Activated CD8-positive, alpha-beta memory T cell treated with anti-CD3 and anti-CD28 coated beads, Interleukin-2, amount 50 U/mL, for 24 hours (primary cell): ENCODE results near the gene CCDC14.
"Not testable (repeated sequence)": the region's sequence is repeated elsewhere in the genome, so short reads cannot be mapped to it uniquely, and the experiment has no call there.

ENCODE experiments used
- DNase-seq: peaks from one replicate; pipeline ENCODE4 v3.0.0-alpha.2; 2020; ENCODE audit errors: extremely low read depth

CCDC14 gene

DNA sequence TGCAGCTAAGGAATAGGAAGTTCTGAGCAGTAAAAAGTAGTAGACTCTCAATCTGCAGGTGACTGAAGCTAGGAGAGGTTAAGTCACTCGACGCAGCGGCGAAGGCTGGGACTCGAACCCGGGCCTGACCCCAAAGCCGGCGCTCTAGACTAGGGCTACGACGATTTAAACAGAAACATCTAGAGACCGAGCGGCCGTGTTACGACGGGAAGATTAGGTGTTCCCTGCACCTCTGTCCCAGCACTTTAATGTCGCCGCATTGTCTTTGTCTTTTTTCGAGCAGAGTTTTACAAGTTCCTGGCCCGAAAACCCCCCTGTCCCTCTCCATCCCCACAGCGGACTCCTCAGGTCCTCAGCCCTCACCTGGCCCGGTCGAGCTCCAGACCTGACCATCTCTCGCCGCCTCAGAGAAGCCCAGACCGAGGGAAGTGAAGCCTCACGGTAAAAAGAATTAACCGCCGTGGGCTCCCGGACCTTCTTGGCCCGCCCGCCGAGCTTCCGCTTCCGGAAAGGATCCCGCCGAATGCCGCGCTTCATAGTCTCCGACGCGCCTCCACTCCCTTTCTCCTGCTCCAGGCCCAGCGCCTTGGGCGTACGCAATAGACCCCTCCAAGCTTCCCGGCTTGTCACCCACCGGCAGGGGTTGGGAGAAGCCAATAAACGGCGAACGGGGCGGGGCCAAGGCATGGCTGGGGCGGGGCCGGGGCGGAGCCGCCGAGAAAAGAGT lies at the start of gene CCDC14:
TSS of gene CCDC14 (minus strand) at position 449 of the 727 bp plus-strand sequence. CDS start at position 393, 56 bp downstream.
- DNase-seq: peak; percentile 67

- not testable (repeated sequence) for DNase-seq
These were observed 47.3 kb upstream of the CCDC14 start for GRCh38 chr3:124008321-124008720.

DNA sequence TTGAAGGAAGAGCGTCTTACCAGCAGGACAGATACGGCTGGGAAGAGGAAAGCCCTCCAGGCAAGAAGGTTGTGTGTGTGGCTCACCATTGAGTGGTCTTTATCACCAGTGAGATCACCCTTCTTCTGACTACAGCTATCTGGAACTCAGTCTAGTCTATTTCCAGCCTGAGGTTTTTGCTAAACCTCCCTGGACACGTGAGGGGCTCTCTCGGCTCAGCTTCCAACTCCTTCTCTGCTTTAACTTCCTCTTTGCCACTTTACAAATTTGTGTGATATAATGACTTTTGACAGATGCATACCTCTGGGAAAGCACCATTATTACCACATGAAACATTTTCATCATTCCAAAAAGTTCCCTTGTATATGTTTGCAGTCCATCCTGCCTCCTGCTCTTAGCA lies 46.2 kb upstream of the CCDC14 start:
- no peak for DNase-seq

- DNase-seq: not testable (repeated sequence)
These were observed 41.5 kb upstream of the CCDC14 start for GRCh38 chr3:124002405-124003079.

- DNase-seq: not testable (repeated sequence)
These were observed 40.3 kb upstream of the CCDC14 start for GRCh38 chr3:124001366-124001765.

DNA sequence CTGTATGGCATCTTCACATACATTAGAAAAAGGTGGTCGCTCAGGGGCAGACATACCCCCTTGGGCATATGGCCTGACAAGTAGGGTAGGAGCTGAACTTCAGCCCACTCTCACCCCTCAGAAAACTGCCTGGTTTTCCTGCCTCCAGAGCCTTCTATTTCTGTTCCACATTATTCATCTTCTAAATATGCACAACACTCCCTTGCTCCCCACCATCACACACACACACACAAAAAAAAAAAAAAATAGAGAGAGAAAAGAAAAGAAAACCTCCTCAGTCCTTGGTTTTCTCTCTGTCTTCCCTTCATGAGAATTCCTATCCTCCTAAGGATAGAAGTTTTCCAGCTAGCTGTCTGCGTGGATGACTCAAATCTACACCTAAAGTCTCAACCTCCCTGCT lies 36.5 kb upstream of the CCDC14 start:
- no peak for DNase-seq

GRCh38 chr3:123993818-123994217 lies 32.8 kb upstream of the CCDC14 start:
- no peak for DNase-seq

DNA sequence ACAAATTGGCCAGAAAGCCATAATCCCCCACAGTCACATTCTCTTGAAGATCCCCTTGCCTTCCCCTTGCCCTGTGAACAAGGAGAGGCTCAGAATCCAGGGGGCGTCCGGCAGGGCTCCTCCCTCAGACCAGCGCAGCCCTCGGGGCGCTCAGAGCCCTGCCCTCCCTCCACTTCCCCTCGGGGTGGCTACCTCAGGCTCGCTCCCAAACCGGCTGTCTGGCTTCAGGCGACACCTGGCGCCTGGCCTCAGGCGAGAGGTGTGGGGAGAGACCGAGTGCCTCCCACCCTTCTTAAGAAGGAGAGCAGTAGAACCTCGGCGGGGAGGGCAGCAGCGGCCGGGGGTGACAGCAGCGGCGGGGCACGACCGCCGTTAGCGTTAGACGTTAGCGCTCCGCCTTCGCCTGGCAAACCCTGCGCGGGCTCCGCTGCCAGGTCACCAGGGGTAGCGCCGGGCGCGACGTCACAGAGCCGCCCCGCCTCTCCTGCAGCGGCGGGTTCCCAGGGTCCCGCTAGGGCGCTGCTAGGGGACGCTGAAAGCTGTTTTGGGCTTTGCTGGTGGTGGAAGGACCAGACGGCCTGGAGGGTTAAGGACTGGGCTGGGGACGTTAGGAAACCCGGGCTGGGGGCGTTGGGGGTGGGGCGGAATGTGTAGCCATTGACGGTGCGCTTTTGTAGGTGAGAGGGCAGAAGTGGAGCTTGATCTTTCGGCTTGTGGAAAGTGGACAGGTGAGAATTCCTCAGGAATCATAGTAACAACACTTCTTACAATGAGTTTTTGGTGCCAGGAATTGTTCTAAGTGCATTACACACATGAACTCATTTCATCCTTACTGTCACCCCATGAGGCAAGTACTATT lies 30.9 kb upstream of the CCDC14 start, which contains the start of gene ROPN1:
TSS of gene ROPN1 (minus strand) at position 395 of the 859 bp plus-strand sequence. CDS start 11,643 bp downstream, outside the sequence.
- not testable (repeated sequence) for DNase-seq

- no peak for DNase-seq
These were observed 25.4 kb upstream of the CCDC14 start for GRCh38 chr3:123986427-123986826.

DNA sequence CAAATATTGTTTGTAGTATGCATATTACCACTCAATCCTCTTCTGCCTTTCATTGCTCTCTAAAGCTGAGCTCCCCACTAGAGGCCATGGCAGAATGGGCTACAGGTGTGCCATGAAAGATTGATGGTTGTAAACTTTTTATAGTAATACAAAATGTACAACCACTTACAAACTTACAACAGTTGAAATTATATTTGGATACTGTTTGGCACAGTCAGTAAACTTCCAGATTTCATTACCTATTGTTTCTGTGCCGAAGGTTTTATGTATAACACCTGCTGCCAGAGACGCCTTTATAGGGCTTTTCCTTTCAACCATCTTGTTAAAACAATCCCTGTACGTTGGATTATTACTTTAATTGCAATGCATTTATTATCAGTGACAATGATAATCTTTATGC lies 23.9 kb upstream of the CCDC14 start:
- no peak for DNase-seq

DNA sequence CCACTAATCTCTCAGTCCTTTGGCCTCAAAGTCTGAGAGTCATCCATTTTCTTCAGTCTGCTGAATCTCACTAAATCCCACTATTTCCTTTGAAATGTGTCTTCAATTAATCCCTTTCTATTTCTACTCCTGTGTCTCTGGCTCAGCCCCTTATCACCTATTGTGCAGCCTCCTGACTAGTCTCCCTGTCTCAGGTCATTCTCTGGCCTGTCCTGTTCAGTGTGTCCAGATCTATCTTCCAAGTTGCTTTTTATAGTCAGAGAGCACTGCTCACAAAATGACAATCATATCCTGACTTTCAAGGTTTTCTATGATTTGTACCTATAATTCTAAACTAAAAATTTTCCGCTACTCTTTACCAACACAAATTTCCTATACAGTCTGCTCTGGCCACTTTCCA lies 23.3 kb upstream of the CCDC14 start:
- DNase-seq: no peak

DNA sequence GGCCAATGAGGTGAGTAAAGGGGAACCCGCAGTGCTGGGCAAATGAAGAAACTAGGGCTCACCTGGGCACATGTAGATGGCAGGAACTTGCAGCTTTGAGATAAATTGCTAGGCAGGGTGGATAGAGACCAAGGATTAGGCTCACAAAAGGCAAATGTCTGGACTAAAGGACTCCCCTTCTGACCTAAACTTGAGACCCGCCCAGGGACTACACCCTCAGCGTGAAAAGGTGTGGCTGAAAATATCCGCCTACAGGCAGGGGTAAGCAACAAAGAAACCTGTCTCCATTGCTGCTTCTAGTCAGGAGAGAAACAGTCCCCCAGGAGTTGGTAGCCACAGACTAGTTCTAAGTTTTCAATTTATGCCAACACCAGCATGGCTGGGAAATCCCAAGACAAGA lies 20.3 kb upstream of the CCDC14 start:
- DNase-seq: not testable (repeated sequence)

GRCh38 chr3:123980539-123980938 lies 19.5 kb upstream of the CCDC14 start:
- no peak for DNase-seq

- DNase-seq: not testable (repeated sequence)
These were observed 18.8 kb upstream of the CCDC14 start for GRCh38 chr3:123979525-123980501.

- not testable (repeated sequence) for DNase-seq
These were observed 15.9 kb upstream of the CCDC14 start for GRCh38 chr3:123976904-123977303.

DNA sequence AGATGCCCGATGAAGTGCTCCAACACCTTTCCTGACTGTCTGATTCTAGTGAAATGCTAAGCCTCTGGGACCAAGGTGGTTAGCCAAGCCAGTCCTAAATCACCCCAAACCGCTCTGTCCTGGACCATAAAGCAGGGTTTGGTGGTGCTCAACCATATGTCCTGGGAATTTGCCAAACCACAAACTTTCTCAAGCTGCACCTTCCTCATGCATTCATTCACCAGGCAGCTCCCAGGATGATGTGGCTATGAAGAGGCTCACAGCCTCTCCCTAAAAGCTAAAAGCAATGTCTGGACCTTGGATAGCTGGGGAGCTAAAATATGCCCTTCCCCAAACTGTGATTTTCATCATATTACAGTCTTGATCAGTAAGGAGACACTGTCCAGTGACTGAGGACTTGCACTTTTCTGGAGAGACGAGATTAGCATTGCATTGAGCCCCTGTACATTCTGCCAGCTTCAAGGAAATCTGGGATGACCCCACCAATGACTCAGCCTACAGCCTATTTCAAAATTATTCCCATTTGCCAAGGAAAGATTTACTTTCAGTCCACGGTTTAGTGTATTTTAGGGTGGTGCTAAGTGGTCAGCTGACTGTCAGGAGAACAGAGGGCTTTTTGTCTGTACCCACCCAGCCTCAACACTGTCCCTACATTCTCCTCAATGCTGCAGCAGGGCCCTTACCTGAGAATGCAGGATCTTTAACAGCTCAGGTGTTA lies 15.3 kb upstream of the CCDC14 start:
- DNase-seq: not testable (repeated sequence)

DNA sequence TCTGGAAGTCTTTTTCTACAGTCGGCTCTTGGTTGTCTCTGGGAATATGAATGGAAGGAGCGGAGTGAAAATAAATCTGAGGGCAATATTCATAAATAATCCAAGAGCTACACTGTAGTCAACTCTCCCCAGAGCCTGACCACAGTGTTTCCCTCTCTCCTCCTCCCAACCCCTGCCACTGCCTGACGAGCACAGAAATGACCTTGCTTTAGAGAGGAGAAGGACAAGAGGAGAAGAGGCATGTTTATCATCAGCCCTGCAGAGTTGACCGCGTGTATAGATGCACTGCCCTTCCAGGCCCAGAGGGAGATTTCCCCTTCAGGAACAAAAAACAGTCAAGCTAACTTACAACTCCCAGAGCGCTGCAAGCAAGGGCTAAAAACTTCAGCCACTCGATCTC lies 14.0 kb upstream of the CCDC14 start:
- DNase-seq: not testable (repeated sequence)

DNA sequence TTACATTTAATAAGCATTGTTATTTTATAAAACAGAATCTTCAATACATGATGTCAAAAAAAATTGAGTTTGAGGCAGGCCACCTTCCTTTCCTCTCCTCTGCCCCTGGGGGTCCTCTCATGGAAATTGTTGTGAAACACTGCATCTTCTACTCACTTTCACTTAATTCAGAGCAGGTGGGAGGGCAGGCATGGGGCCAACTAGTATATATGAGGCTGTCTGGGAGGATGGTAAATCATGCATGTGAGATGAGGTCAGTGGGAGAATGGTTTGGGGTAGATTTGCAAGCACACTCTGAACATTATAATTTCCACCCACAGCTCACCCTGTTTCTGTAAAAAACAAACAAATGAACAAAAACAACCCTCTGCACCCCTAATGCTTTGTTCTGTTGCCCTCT lies 10.4 kb upstream of the CCDC14 start:
- no peak for DNase-seq

- DNase-seq: not testable (repeated sequence)
These were observed 6.2 kb upstream of the CCDC14 start for GRCh38 chr3:123967260-123967659.

GRCh38 chr3:123966799-123967198 lies 5.8 kb upstream of the CCDC14 start:
- not testable (repeated sequence) for DNase-seq
